ENCODE measurements around the gene PKP1.

The PKP1 gene

DNA sequence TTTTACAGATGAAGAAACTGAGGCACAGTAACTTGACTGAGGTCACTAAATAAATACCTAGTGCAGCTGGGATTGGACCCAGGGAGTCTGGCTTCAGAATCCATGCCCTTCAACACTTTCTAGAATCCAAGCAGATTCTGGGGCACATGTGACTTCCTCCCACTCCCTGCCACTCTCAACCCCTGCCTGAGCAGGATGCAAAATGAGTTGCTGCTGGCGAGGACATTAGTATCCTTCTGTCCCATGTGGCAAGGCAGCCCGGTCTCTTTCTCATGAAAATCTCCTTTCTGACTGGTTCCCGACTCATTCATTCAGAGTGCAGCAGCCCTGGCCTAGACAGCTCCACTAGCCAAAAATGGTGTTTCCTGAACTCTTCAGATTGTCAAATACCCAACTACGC is 65.8 kb downstream of the PKP1 start:
- no peak for DNase-seq (ENCODE audit: extremely low read depth in 1 of 2, low read depth in 1 of 2)

DNA sequence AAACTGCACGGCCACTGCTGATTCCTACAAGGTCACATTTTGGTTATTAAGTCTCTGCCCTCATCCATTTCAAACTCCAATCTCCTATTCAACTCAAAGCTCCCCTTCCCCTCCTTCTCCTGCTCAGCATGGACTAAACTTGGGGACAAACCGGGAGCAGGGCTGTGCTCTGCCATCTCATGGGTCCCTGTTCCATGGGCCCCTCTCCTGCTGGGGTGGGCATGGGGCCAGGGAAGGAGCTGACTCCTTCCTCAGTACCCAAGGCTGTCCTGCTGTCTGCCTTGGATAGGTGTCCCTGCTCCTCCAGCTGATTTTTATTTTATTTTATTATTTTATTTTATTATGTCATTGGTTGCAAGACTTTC is 67.0 kb downstream of the PKP1 start:
- DNase-seq (ENCODE audit: extremely low read depth in 1 of 2, low read depth in 1 of 2), result no peak

DNA sequence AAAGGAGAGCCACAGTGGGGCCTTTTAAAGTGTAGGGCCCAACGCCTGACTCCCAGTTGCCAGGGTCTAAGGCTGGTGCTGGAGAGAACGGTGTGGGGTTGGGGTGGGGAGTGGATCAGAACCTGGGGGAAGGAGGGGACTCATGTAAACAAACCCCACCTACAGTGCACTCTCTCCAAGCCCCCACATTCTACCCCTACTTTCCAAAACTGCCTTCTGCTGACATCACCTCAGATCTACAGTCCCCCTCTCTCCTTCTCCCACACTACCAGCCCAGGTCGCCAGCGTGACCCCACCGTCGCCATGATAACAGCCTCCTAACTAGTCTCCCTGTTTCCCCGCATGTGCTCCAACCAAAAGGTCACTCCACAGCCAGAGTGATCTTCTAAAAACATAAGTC is 67.6 kb downstream of the PKP1 start:
- no peak for DNase-seq (ENCODE audit: extremely low read depth in 1 of 2, low read depth in 1 of 2)

DNA sequence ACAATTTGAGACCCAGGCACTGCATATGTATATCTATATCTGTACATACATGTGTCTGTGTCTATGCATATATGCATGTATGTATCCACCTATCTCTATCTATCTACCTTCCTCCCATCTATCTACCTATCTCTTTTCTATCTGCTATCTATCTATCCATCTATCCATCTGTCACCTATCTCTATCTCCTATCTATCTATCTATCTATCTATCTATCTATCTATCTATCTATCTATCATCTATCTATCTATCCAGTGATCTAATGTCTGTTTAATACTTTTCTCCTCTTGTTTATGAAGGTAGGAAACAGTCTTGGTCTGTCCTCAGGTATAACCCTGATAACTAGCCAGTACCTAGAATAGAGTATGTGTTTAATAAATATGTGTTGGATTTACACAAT is 68.3 kb downstream of the PKP1 start:
- DNase-seq (ENCODE audit: extremely low read depth in 1 of 2, low read depth in 1 of 2), result no peak

DNA sequence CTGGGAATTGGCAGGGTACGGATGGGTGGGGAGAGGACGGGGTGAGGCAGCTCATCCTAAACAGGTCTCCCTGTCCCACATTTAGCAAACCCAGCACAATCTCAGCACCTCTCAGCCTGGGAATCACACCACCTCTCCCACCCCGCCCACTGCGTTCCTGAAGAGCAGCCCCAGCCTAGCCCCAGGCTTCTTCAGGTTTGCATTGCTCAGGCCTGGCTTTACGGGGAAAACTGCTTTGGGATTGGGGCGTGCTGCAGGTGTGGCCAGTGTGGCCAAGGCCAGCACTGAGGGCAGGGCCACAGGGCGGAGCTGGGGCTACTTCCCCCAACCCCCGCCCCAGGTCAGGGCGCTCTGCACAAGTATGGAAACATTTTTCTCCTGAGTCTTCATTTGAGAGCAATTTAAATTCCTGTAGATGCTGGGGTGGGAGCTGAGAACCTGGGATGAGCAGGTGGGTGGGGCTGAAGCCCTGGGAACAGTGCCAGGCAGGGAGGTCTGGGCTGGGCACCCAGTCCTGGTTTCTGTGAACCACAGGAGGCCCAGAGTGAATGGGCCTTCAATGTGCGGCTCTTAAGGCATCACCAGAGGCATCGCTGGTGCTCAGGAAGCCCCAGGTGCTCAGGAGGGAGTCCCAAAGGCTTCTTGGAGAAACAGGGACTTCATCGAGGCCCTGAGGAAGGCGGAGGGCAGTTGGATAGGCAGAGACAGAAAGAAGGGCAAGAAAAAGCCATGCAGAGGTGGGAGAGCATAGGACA is 70.1 kb downstream of the PKP1 start:
- DNase-seq (ENCODE audit: extremely low read depth in 1 of 2, low read depth in 1 of 2), result no peak

DNA sequence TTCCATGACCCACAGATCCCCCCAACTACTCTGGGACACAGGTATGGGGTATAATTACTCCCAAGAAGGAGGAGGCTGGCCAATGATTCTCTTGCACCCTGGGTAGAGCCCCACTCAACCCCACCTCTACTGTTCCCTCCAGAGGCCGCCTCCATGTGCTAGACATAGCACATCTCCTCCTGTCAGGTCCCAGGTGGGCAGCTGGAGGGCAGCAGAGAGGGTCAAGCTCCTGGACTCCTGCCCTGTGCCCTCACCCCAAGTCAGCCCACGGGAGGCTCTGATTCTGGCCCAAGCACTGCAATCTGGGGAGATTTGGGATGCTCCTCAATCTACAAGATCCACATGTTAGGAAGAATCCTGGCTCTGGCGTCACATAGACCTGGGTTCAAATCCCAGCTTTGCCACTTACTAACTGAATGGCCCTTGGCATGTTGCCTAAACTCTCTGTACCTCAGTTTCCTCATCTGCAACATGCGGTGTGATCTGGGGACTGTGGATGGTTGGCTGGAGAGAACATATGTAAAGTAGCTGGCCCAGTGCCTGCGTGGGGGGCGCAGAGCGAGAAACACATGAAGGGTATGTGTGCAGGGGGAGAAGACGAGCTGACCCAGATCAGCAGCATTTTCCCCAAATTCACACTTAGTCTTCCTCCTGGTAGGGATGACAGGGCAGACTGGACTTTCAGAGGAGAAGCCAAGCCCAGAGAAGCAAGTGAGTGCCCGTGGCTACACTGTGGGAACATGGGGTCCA is 71.0 kb downstream of the PKP1 start:
- DNase-seq (ENCODE audit: extremely low read depth in 1 of 2, low read depth in 1 of 2), result no peak

DNA sequence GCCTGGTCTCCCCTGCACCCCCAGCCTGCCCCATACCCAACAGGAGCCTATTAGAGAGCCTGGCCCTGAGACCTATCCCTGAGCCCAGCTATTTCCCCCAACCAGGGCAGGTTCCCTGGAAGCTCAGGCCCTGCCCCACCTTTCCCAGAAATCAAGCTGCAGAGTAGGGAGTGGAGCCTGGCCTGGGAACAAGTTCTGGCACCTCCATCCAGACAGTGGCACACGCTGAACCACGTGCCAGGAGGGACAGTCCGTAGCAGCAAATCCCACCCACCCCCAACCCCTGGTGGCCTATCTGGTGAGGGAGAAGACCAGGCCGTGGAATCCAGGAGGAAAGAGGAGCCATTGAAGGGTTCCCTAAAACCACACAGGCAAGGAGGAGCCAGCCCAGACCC is 71.6 kb downstream of the PKP1 start:
- DNase-seq (ENCODE audit: extremely low read depth in 1 of 2, low read depth in 1 of 2), result no peak

DNA sequence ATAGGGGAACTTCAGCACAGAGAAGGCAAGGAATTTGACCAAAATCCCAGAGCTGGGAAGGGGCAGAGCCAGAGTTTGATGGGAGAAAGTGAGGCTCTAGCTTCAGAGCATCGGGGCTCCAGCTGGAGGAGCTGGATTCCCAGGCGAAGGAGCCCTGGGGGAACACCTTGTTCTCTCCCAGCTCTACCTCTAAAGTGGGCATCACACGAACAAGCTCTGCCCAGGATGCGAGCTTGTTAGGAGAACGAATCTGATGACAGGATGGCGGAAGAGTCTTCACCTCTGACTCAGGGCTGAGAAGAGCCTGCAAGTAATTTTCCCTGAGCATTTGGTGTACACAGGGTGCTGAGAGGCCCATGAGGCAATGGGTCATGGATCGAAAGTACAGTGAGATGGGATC is 72.2 kb downstream of the PKP1 start:
- no peak for DNase-seq (ENCODE audit: extremely low read depth in 1 of 2, low read depth in 1 of 2)

DNA sequence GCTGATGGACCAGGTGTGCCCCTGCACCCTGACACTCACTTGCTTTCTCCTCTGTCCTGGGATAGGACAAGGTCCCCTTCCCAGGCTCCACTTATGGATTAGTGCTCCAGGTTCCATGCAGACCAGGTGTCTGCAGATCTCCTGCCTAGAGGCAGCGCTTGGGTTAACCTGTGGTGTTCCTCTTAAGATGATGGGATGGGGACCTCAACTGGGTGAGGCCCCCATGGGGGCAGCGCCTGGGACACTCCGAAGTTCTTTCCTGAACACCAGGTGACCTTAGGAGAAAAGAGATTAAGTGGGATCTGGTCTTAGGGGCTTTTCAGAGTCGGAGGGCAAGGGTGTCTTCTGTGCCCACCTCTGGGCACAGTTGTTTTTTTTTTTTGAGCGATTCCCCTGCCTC is 72.9 kb downstream of the PKP1 start:
- no peak for DNase-seq (ENCODE audit: extremely low read depth in 1 of 2, low read depth in 1 of 2)

DNA sequence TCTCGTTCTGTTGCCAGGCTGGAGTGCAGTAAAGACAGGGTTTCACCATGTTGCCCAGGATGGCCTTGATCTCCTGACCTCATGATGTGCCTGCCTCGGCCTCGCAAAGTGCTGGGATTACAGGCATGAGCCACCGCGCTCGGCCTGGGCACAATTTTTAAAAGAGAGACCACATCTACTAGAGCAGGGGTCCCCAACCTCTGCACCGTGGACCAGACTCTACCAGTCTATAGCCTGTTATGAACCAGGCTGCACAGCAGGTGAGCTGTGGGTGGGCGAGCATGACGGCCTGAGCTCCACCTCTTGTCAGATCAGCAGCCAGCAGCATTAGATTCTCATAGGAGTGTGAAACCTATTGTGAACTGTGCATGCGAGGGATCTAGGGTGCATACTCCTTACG is 73.4 kb downstream of the PKP1 start:
- no peak for DNase-seq (ENCODE audit: extremely low read depth in 1 of 2, low read depth in 1 of 2)

DNA sequence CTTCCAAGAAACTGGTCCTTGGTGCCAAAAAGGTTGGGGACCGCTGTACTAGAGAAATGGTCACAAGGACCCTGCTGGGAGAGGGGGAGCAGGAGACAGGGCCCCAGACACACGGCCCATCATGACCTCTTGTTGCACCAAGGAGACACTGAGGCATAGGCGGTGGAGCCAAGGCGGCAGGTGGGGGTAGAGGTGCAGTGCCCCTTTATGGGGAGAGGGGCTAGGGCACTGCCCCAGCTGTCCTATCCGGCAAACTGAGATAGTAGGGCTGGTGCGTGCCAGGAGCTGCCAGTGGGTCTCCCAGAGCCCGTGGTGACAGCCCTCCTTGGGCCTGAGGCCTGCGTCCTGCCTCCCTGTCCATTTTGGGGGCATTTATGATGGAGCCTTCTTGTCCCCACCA is 73.9 kb downstream of the PKP1 start:
- no peak for DNase-seq (ENCODE audit: extremely low read depth in 1 of 2, low read depth in 1 of 2)

DNA sequence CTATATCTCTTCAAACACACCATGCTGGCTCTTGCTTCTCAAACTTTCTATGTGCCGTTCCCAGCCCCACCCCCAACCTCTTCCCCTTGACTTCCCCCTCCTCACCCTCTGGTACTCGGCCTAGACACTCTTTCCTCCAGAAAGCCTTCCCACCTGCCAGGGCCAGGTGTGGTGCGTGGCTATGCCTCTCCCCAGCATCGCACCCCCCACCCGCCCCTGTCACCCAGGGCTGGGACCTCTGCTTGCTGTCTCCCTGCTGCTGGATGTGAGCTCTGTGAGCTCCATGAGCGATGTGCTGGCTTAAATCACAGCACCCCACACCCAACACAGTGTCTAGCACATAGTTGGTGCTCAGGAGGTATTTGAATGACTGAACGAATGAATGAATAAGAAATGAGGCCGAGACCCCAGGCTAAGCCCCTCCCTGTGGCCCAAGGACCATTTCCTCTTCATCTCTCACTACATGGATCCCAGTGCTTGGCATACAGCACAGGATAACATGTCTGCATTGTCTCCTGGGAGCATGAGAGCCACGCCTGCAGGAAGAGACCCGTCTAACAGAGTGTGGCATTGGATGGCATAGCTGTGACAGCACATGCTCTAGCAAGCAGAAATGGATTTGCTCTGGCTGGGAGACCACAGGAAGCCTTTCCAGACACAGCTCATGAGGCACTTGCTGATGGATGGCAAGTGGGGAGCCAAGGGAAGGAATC is 74.5 kb downstream of the PKP1 start:
- no peak for DNase-seq (ENCODE audit: extremely low read depth in 1 of 2, low read depth in 1 of 2)

DNA sequence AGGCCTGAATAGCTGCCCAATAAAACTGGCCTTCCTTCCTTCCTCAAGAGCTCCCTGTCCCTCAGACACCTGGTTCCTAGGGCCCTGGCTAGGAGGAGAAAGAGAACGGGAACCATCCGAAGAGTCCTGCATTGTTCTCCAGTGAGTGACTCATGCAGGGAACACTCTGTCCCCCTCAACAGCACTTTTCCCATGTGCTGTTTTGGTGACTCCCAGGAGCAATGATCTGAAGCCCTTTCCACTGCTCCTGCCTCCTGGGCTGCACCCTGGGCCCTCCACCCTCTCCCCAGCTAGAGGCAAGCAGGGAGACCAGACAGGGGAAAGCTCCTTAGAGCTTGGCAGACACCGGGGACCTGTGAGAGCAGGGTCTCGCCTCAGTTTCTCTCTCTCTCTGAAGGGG is 75.3 kb downstream of the PKP1 start:
- DNase-seq (ENCODE audit: extremely low read depth in 1 of 2, low read depth in 1 of 2), result no peak

DNA sequence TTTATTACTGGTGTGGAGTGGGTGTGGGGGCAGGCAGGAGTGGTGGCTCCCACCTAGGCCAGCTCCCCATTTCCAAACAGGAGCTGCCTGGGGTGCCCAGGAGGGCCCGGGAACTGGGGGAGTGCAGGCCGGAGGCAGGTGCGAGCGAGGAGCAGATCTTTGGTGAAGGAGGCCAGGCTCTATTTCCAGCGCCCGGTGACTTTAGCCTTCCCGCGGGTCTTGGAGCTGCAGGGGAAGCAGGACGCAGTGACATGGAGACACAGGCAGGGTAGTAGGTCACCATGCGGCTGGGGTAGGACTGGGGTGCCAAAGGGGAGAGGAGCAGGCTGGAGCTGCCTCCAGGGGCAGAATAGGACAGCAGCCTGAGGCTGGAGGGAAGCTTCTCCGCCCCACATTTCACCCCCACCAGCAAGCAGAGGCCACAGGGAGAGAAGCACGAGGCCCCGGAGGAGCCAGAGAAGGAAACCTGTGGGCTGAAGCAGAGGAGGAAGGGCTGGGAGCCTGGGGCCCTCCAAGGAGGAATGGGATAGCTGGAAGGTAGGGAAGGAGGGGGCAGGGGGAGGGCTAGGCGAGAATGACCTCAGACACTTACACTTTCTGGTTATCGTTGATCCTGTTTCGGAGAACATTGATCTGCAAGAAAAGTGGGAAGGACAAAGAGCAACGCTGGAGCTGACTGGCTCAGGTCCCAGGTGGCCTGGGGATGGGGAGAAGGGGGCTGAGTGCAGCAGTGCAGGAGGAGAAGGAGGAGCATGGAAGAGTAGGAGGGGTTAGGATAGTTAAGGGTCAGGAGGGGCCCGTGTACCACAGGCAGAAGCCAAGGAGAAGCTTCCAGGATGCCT is 75.9 kb downstream of the PKP1 start:
- DNase-seq (ENCODE audit: extremely low read depth in 1 of 2, low read depth in 1 of 2), result no peak

DNA sequence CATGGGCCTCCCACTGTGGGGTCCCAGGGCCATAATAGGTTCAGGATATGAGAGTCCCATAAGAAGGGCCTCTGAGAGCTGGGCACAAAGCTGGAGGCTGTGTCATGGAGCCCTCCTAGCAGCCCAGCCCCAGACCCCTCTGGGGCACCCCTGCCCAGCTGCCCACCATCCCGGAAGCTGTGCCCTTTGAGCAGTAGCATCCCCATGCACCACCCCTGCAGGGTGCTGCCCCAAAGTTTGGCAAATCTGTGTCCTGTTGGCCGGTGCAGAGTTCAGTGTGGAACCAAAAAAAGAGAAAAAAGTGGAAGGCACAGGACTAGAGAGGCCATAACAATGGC is 76.5 kb downstream of the PKP1 start:
- DNase-seq (ENCODE audit: extremely low read depth in 1 of 2, low read depth in 1 of 2), result no peak

DNA sequence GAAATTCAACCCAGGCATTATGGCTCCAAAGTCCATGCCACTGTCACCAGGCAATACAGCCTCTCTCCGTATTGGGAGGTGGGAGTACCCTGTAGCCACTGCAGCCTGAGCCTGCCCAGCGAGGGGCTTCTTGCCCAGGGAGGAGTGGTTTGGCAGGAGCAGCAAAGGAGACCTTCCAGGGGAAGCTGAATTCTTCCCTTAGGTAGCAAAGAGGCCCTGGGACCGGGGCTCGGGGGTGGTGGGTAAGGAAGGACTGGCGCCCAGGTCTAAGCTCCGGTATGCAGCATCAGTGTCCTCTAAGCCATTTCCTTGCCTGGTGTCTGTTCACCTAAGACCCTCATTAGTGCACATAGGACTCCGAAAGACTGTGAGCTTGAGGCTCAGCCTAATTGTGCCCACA is 77.2 kb downstream of the PKP1 start:
- DNase-seq (ENCODE audit: extremely low read depth in 1 of 2, low read depth in 1 of 2), result no peak

DNA sequence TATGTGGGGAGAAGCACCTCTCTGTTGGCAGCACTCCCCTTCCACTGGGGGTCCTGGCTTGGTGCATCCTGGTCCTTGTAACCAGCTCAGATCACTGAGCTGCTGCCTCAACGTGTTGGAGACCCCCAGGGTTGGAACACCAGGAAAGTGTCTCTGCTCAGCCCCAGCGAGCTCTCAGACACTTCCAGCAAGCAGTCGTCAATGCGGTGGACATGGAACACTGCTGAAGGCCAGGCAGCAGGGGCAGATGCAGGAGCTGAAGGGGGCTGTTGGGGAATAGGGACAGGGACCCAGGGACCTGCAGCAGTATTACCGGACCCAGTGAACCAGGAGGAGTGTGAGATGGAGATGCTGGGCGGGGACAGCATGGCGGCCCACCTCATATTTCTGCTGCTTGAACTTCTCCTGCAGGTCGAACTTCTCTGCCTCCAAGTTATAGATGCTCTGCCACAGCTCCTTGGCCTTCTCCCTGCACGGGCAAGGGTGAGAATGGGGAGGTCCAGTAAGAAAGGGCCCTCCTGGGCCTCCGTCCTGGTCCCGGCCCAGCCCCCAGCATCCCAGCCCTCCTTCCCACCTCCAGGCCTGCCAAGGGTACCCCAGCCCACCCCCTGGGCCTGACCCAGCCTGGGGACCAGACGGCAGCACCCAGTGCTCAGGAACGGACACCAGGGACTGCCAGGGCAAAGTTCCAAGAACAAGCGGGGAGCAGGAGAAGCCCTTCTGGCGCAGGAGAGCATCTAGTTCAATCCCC is 77.8 kb downstream of the PKP1 start:
- DNase-seq (ENCODE audit: extremely low read depth in 1 of 2, low read depth in 1 of 2), result no peak

DNA sequence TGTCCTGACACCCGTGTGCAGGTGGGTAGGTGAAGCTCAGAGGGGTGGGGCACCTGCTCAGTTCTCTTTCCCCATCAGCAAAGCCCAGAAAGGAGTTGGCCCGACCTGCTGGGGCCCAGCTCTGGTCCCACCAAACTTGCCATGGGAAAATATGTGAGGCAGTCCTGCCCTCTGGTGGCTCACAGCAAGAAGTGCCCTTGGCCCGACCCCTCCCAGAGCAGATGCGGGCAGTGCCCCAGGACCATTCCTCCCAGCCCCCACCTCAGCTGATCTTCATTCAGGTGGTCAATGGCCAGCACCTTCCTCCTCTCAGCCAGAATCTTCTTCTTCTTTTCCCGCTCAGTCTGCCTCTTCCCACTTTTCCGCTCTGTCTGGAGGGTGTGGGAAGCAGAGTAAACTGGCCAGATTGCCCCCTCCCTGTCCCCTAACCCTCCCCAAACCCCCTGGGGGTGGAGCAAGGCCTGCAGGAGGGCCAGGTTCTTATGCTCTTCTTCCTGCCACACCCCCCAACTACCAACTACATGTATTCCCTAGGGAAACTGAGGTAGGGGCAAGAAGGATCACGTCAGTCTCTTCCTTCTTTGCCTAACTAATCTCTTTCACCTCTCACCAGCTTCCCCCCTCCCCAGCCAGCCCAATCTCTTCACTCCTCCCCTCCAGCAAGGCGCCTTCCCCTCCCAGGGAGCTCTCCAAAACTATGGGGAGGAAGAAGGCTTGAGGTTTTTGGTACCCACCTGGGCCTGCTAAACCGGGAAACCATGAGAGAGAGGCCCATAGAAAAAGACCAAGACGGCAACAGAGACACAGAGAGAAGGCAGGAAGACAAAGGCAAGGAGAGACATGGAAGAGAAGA is 78.6 kb downstream of the PKP1 start:
- no peak for DNase-seq (ENCODE audit: extremely low read depth in 1 of 2, low read depth in 1 of 2)

DNA sequence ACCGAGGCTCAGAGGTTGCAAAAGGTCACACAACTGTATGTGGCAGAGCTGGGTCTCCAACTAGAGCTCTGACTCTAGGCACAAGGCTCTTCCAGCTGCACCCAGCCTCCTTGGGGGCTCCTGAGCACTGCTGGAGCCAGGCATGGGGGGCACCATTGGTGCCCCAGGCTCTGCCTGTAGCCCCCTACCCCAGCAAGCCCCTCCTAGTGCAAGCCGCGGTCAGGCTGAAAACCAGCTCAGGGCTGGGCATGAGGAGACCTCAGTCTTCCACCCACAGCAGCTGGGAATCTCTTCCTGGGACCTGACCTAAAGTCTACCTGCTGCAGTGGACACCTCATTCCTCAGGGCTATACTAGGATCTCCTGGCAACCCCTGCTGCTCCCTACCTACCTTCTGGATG is 79.6 kb downstream of the PKP1 start:
- DNase-seq (ENCODE audit: extremely low read depth in 1 of 2, low read depth in 1 of 2), result no peak

DNA sequence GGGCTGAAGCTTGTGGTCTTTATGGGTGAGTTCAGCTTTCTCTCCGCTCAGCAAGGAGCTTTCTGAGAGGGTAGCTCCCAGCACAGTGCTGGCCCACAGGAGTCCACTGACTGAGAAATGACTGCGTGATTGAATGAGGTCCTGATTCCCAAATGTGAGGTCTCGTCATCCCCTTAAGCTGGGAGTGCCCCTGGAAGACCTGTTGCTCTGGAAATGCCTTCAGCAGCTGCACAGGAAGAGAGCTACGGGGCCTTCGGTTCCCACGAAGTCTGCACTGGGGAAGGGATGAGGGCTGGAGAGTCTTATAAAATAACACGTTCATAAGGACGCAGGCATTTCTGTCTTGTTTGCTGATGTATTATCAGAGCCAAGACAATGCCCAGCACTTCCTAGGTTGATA is 80.2 kb downstream of the PKP1 start:
- no peak for DNase-seq (ENCODE audit: extremely low read depth in 1 of 2, low read depth in 1 of 2)

All from stimulated activated CD8-positive, alpha-beta memory T cell treated with anti-CD3 and anti-CD28 coated beads, Interleukin-7, amount 100 ng/mL, for 48 hours (primary cell).